Measurements from ENCODE around the gene YDJC.
"Not testable (repeated sequence)": the region's sequence is repeated elsewhere in the genome, so short reads cannot be mapped to it uniquely, and the experiment has no call there.

YDJC gene

GRCh38 chr22:21628386-21629254 is 1.2 kb downstream of the YDJC start:
- no peak for DNase-seq

- no peak for DNase-seq
Observed at GRCh38 chr22:21626735-21627469, 2.9 kb downstream of the YDJC start.

GRCh38 chr22:21626073-21626734 is 3.6 kb downstream of the YDJC start:
- DNase-seq = no peak

GRCh38 chr22:21624880-21625791 is 4.7 kb downstream of the YDJC start:
- no peak for DNase-seq

- DNase-seq = no peak
Observed at GRCh38 chr22:21624120-21624879, 5.5 kb downstream of the YDJC start.

GRCh38 chr22:21623648-21623970 is 6.2 kb downstream of the YDJC start:
- no peak for DNase-seq

- DNase-seq = no peak
Observed at GRCh38 chr22:21622919-21623647, 6.7 kb downstream of the YDJC start.

- no peak for DNase-seq
Observed at GRCh38 chr22:21622011-21622918, 7.6 kb downstream of the YDJC start.

GRCh38 chr22:21621025-21621424 is 8.8 kb downstream of the YDJC start:
- no peak for DNase-seq

- not testable (repeated sequence) for DNase-seq
Observed at GRCh38 chr22:21617337-21617736, 12.5 kb downstream of the YDJC start.

- DNase-seq = no peak
Observed at GRCh38 chr22:21615731-21616130, 14.1 kb downstream of the YDJC start.

GRCh38 chr22:21613553-21614233 is 16.1 kb downstream of the YDJC start:
- DNase-seq = no peak

GRCh38 chr22:21612858-21613257 is 17.0 kb downstream of the YDJC start:
- DNase-seq = no peak

GRCh38 chr22:21611210-21611977 is 18.4 kb downstream of the YDJC start:
- DNase-seq = no peak

- DNase-seq = not testable (repeated sequence)
Observed at GRCh38 chr22:21609556-21610157, 20.2 kb downstream of the YDJC start.

GRCh38 chr22:21606775-21607174 is 23.0 kb downstream of the YDJC start:
- no peak for DNase-seq

- DNase-seq = no peak
Observed at GRCh38 chr22:21605887-21606564, 23.8 kb downstream of the YDJC start.

- DNase-seq = no peak
Observed at GRCh38 chr22:21603973-21604372, 25.8 kb downstream of the YDJC start.

Measured in NCI-H1105 treated with DMSO at 0.1 percent for 48 hours (cell line).